GM21737 (cell line): Measurements from ENCODE around the gene CDH15.

Source experiments
- ATAC-seq: cut with Tn5 transposase; IDR thresholded peaks from one replicate; pipeline ENCODE4 v1.9.1; 2021; ENCODE audit warnings: mild to moderate bottlenecking, moderate library complexity; ENCODE audit not compliant: unreplicated experiment

Gene CDH15

DNA sequence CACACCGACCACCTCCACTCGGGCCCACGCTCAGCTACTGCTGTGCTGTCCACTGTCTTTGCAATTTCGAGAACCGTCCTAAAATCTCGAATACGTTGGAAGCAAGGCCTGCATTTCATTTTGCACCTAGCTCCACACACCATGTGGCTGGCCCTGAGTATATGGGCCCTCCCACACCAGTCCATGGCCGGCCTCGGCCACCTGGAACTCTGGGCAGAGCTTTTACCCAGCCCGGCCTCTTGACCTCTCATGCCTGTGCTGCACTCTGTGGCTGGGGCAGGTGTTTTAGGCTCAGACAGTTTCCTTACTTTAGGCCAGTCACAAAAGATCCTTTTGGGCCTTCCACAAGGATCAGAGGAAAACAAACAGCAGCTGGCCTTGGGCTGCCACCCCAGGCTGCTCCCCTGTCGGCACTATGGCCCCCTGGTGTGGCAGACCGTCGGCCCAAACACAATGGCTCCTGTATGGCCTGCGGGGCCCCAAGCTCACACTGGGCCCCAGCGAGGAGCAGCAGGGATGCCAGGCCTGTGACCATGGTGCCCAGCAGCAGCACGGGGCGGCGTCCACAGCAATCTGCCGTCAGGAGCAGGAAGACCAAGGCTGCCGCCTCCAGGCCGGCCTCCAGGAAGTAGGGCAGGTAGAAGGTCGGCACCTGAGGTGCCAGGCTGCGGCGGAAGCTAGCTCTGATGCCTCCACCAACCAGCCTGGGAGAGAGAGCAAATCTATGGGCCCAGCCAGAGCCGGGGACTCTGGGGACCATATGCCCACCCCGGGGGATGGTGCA lies 26.3 kb downstream of the CDH15 start:
- ATAC-seq: no peak

DNA sequence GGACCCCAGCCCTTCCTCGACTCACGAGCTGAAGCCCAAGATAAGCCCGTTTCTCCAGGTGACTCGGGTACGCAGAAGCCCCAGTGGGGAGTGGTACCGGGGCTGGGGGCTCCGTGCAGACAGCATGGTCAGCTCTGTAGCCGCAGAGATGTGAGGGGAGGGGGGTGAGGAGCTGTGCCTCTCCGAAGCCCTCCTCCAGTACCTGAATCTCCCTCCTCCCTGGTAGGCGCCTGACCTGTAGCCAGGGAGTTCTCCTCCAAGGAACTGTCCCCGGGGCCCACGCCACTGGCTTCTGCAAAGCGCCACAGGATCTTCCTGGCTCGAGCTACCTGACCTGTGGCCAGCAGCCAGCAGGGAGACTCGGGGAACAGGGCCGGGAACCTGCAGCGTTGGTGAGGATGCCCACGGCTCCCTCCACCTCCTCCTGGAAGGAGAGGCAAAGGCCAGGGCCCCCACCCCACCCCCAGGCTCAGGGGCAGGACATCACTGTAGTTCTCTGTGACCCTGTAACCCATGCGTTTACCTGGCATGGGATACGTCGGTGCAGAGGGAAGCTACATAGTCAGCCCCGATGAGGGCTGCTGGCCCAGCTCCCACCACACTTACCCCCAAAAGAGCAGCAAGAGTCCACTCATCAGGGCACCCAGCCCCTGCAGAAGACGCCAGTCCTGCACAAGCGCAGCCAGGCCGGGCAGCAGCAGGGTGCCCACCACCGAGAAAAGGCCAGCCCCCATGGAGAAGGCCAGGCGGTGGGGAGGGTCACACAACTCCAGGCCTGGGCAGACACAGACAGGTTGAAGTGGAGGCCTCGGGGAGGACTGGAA lies 27.1 kb downstream of the CDH15 start:
- no peak for ATAC-seq

DNA sequence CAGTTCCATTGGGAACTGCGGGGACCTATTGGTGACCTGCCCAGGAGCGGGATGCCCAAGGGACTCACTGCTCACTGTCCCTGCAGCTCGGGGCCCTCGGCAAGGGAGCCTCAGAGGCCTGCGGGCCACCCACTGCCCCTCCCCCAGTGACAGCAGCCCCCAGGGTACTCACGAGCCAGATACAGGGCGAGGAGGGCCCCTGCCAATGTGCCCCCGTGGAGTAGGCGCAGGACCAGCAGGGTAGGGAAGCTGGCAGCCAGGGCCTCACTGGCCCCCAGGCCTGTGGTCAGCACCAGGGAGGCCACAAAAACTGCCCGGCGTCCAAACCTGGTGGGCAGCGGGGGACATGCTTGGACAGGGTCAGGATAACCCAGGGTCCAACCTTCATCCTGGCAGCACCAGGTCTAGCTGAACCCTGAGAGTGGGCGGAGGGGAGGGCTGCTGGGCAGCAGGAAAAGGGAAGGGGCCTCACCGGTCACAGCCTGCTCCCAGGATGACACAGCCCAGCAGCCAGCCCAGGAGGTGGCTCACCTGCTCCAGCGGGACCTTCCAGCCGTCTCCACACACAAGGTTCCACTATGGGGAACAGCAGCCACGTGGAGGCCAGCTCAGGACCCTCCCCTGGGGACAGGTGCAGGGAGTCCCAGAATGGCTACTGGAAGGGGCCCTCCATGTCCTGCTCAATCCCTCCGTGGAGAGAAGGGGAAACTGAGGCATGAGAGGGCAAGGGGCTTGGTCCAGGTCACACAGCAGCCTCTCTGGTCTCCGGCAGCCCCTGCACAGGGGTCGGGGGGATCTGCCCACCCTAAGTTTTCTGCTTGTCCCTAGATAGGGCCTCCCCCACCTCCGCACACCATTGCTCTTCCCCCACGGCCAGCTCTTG lies 27.9 kb downstream of the CDH15 start:
- no peak for ATAC-seq

DNA sequence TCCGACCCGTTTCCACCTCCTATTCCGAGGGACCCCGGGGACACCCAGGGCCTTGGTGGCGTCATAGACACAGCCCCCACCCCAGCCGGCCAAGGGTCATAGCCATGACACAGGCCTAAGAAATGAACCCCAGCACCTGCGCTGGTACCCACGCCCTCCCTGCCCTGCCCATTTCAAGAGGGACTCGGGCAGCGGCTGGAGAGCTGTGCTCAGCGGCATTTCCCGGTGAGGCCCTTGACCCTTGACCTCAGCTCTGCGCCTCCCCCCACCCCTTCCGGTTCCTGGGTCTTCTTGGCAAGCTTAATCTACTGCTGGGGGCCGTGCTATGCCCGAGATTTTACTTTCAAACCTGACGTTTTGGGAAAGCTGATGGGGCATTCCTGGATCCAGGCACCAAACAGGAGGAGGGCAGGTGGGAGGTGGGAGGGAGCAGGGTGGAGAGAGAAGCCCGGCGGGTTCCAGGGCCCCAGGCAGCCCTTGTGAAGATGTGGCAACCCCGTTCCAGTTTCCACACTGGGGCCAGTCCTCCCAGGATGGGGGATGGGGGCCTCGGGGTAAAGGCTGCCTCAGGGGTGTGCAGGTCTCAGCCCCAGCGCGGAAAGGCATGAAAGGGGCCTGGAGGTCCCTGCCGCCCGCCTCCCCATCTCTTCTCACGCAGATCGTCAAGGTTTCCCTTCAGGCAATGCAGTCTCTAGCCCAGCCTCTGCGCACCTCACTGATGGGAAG lies 28.7 kb downstream of the CDH15 start, which contains the start of gene SLC22A31:
Gene SLC22A31 (minus strand): TSS at position 414 of the 726 bp plus-strand sequence. CDS start 36 bp downstream, at position 378.
- no peak for ATAC-seq

DNA sequence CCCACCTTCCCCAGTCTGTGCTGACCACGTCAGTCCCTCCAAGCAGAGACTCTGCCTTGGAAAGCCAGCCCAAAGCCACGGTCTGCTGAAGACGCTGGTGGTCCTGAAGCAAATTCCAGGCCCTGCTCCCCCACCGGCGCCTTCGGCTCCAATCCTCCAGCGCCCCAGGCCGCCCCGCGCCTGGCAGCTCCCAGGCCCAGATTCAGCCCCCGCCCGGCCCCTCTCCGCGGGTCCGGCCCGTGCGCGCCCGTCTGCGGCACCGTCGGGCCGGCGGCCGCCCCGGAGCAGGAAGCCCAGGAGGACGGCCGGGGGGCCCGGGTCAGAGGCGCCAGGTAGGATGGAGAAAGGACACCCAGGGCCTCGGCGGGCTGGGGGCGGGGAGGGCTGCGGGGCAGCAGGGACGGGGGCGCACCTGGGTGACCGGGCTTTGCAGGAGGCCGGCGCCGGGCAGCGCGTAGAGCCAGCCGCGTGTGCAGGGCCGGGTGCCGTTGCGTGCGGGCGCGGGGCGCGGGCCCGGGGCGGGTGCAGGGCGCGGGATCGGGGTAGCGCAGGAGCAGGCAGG lies 29.4 kb downstream of the CDH15 start:
- ATAC-seq: no peak

DNA sequence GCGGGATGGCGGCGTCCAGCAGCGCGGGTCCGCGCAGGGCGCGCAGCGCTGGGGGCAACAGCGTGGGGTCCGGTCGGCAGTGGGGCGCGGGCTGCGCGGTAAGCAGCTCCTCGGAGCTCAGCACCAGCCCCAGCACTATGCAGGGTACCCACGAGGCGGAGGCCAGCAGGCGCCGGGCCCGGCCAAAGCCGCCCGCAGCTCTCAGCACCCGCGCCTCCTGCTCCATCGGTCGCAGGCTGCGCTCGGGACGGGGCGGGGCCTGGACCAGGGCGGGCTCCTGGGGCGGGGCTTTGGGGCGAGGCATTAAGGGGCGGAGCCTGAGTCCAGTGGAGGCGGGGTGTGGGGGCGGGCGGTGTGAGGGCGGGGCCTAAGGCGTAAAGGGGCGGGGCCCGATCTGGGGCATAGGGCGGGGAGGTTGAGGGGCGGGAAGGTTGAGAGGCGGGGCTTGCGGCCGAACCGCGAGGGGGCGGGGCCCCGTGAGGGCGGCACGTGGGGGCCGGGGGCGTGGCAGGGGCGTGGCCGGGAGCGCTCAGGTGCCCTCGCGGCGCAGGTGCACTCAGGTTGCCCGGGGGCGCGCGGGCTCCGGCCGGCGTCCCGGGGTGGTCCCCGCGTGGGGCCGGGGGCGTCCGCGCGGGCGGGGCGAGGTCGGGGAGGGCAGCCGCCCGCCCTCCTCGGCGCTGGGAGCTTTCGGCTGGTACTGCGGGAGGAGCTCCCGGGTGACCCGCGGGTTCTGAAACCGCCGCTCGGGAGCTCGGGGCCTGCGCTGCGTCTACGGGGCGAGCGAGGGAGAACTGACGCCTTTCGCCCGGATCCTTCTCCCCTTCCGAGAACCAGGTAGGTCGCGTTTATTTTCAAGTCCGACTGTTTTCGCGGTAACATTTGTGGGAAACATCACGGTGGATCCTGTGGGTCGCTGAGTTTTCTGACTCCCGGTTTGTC lies 30.2 kb downstream of the CDH15 start:
- ATAC-seq: no peak

DNA sequence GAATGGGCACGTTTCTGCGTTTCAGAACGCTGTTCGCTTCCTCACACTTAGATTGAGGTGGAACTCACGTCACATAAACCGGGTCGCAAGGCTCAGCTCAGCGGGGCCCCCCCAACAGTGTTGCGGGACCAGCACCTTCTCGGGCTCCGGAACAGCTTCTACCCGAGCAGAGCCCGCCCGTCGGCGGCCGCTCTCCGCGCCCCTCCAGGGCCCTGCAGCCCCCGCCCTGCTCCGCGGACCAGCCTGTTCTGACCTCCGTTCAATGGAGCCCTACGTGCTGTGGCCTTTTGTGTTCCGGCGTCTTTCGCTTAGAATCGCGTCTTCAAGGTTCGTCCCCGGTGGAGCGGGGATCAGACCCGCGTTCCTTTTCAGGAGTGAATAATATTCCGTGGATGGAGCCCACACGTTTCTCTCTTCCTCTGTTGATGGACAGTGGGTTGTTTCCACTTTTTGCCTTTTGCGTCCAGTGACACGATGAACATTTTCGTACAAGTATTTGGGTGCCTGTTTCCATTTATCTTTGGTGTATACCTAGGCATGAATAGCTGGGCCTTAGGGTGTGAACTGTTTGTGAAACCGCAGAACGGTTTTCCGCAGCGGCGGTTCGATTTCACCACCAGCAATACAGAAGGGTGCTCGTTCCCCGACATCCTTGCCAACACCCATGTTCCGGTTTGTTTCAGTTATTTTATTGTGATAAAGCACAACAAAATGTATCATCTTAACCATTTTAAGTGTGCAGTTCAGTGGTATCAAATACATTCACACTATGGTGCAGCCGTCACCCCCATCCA lies 31.1 kb downstream of the CDH15 start:
- no peak for ATAC-seq

DNA sequence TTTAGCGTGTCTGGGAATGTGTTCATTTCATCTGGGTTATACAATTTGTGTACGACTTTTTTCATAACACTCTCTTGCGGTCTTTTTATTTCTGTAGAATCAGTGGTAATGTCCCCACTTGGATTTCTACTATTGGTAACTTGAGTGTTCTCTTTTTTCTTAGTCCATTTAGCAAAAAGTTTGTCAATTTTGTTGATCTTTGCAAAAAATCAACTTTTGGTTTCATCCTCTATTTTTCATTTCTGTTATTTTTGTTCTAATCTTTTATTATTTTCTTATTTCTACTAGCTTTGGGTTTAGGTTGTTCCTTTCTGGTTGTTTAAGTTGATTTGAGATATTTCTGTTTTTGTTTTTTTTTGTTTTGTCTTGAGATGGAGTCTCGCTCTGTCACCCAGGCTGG lies 36.4 kb downstream of the CDH15 start:
- no peak for ATAC-seq

DNA sequence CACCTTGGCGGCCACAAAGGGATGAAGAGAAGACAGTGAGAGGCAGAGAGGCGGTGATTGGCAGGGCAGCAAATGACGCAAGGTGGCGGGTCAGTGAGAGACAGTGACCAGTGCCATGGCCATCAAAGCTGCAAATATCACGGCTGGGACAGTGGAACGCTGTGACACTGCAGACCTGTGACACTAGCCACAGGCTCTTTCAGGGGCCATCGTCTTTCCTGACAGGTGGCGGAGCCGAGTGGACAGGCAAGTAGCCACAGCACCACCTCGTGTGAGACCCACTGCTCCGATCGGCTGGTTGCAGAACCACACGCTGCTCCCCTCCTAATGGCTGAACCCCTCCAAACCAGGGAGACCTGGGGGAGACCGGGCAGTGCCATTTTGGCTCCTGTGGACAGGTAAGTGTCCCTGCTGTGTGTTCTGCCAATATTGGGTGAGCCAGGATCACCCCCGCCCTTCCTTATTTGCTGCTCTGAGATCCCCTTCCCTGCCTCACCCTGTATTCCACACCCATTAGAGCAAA lies 38.0 kb downstream of the CDH15 start:
- no peak for ATAC-seq

DNA sequence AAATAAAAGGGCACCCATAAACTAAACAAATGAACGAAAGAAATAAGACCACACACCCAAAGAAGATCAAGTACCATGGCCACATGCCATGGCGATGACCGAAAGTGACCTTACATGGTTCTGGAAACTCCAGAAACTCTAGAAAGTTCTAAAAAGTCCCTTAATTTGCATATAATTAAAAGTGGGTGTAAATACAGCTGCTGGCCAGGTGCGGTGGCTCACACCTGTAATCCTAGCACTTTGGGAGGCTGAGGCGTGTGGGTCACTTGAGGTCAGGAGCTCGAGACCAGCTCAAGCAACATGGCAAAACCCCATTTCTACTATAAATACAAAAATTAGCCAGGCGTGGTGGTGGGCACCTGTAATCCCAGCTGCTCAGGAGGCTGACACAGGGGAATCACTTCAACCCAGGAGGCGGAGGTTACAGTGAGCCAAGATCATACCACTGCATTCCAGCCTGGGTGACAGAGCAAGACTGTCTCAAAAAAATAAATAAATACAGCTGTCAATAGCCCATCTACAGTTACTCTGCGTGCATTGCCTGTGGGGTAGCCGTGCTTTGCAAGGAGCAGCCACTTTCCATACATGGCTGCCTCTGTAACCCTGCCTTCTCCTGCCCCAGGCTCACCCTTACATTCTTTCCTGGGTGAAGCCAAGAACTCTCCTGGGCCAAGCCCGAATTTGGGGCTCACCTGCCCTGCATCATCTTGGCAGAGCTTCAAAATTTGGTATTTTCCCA lies 38.8 kb downstream of the CDH15 start:
- ATAC-seq: no peak

DNA sequence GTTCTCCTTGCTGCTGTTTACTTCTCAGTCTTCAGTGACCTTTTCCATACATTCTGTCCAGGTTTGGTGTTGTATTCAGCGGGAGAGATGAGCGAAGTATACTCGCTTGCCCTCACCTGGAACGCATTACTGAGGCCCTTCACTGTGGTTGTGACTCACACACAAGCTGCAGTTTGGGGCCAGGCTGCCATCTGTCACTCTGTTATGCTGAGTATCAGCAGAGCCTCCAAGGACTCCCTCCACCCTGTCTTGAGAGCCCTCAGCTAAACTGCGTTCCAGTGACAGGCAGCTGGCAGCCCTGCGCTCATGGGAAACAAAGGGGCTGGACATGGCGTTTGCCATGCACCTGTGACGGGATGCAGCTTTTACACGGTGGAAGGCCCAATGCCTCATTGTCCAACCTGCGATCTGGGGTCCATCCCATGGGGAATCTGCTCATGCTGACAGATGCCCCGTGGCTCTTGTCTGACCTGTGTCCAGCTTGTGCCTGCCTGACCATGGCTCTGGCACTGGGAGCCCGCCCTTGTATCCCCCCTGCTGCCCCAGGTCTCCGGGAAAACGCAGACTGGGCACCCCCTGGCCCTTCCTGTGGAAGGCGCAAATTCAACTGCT lies 39.5 kb downstream of the CDH15 start:
- ATAC-seq: no peak

DNA sequence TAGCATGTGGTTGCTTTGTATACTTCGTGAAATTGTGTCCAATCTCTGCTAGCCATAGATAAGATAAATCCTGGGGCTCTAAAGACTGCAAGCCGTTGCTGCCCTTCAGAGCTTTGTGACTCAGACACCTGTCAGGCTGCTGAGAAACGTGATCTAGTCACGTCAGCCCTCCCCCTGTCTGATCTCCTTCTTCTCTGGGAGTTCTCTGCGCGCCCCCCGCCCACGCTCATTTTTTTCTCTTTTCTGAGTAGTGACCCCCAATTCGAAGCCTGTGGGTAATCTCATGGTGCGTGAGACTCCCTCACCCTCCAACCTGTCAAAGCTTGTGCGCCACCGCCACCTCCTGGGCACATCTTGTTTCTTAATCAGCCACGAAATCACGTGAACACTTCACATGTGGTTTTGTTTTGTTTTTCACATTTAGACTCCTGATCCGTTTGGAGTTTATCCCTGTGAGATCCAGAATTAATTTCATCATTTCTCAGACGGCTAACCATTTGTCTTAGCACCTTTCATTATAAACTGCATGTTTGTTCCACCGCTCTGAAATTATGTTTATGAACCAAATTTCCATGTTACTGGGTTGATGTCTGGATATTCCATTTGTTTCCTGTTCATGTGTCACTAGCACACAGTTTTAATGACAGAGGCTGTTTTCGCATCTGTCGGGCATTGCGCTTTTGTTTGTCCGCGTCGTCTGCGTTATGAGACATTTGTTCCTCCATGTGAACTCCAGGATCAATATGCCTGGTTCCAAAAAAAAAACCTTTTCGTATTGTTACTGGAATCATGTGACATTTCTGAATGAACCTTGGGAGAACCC lies 45.0 kb downstream of the CDH15 start:
- no peak for ATAC-seq

DNA sequence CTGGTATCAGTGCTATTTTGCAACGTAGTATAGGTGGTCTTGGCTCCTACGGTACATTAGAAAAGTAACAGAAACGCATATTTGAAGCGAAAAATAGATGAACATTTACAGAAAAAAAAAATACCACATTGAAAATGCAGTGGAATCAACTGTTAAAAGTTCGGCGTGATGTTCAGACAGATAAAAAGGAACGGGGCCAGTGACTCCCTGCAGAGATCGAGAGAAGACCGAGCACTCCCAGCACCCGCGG lies 45.5 kb downstream of the CDH15 start:
- ATAC-seq: no peak

DNA sequence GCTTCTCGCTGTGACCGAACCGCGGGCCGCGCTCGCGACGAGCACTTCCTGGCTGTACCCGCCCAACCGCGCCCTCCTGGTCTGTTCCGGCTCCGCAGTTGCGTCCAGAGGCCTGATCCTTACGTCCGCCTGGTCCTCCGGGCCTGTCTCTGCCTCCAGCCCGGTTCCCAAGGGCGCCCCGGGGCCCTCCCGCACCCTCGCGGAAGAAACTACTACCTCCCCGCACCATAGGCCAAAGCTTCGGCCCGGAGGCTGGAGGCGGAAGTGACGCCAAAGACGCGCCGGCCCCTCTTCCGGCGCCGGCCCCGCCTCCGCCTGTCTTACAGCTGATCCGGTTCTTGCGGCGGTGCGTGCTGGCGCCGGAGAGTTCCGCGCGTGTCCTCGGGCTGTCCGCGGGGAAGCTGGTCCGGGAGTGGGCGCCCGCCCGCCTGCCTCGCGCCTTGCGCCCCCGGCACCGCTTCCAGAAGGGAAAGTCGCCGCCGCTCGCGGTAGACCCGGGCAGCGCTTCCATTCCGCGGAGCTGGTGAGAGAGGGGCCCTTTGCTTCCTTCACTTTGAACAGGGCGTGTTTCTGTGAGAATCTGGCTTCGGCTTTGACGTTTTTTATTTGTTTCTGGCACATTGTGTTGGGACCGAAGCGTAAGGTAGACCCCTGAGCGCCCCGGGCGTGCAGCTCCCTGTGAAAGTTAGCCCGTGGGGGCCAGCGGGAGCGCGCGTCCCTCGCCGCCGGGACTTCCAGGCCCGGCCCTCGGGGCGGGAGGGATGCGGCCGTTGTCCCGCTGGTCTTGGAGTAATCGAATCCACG lies 46.0 kb downstream of the CDH15 start, which contains the start of gene ZNF778:
Gene ZNF778 (plus strand): TSS at position 316 of the 804 bp plus-strand sequence. CDS start 3,425 bp downstream, outside the sequence.
- peak; percentile 76 for ATAC-seq

DNA sequence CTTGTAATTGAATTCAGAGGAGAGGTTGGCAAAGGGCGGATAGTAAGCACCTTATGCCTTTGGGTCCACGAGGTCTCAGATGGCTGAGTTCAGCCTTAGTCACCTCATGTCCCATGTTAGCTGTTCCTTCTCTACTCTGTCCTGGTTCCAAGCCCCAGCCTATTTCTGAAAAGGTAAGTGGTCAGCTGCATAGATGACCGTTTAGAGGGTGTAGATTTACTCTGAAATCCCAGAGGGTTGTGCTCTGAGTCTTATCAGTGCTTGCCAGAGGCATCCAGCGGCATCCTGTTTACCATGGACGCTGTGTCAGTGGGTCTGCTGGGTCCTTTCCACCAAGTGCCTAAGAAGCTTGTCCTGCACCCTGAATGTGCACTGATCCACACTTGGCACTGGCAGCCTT lies 47.8 kb downstream of the CDH15 start:
- ATAC-seq: no peak
